Measurements from ENCODE around the gene ABCE1.

ABCE1 gene

GRCh38 chr4:145177511-145177905 lies 79.4 kb downstream of the ABCE1 start:
- no peak for DNase-seq (ENCODE audit: low read depth in 3 of 3)

- DNase-seq (ENCODE audit: low read depth in 3 of 3), result no peak
Observed at GRCh38 chr4:145177906-145178538, 79.9 kb downstream of the ABCE1 start.

GRCh38 chr4:145178740-145179280 lies 80.7 kb downstream of the ABCE1 start:
- DNase-seq (ENCODE audit: low read depth in 3 of 3), result no peak

All from stimulated activated CD4-positive, alpha-beta T cell treated with anti-CD3 and anti-CD28 coated beads, TNF-alpha, amount 100 ng/mL, for 24 hours (primary cell).